ENCODE results near the gene OTOP3. TPM values are rescaled to one million over a fixed set of nuclear protein-coding genes. Genes with fewer than 3 reads are reported as not detected.
"Not testable (repeated sequence)": the region's sequence is repeated elsewhere in the genome, so short reads cannot be mapped to it uniquely, and the experiment has no call there.

The OTOP3 gene
- total RNA-seq, 1 donor from 2014 or later: not detected

- TF ChIP-seq CTCF (conservative IDR thresholded peaks at IDR 0.05): no peak
- no peak for DNase-seq (ENCODE audit: low read depth, low spot score)
- no peak overlapping the region for H3K27ac Mint-ChIP-seq (ENCODE audit: unreplicated experiment)
- H3K27me3 Mint-ChIP-seq (ENCODE audit: low read depth): peaks cover 36% of the 10 kb centered on the region
- H3K4me1 Mint-ChIP-seq: no peaks in the 10 kb centered on the region
- no peaks in the 10 kb centered on the region for H3K36me3 Mint-ChIP-seq (ENCODE audit: low read depth)
- no peak overlapping the region for H3K4me3 Mint-ChIP-seq
- peaks cover 3% of the 10 kb centered on the region for H3K9me3 Mint-ChIP-seq
Observed at GRCh38 chr17:74903034-74903433, 32.7 kb upstream of the OTOP3 start.

GRCh38 chr17:74903671-74904070 is 32.0 kb upstream of the OTOP3 start:
- no peak for TF ChIP-seq CTCF (conservative IDR thresholded peaks at IDR 0.05)
- H3K4me3 Mint-ChIP-seq: no peak overlapping the region
- H3K4me1 Mint-ChIP-seq: no peaks in the 10 kb centered on the region
- H3K27ac Mint-ChIP-seq (ENCODE audit: unreplicated experiment): peak overlapping the region; percentile 6
- H3K9me3 Mint-ChIP-seq: peaks cover 3% of the 10 kb centered on the region
- peaks cover 34% of the 10 kb centered on the region for H3K27me3 Mint-ChIP-seq (ENCODE audit: low read depth)
- H3K36me3 Mint-ChIP-seq (ENCODE audit: low read depth): no peaks in the 10 kb centered on the region
- no peak for DNase-seq (ENCODE audit: low read depth, low spot score)

- Mint-ChIP-seq H3K36me3 (ENCODE audit: low read depth) (no peaks in the 10 kb centered on the region), H3K4me1 (no peaks in the 10 kb centered on the region), H3K4me3 (no peak overlapping the region), H3K27ac (ENCODE audit: unreplicated experiment) (no peak overlapping the region), H3K27me3 (ENCODE audit: low read depth) (peaks cover 37% of the 10 kb centered on the region), H3K9me3 (peaks cover 3% of the 10 kb centered on the region)
- DNase-seq (ENCODE audit: low read depth, low spot score): no peak
- no peak for TF ChIP-seq CTCF (conservative IDR thresholded peaks at IDR 0.05)
Observed at GRCh38 chr17:74904687-74905409, 30.9 kb upstream of the OTOP3 start.

- not testable (repeated sequence) for H3K4me1 Mint-ChIP-seq; H3K9me3 Mint-ChIP-seq; H3K36me3 Mint-ChIP-seq (ENCODE audit: low read depth); H3K4me3 Mint-ChIP-seq; H3K27ac Mint-ChIP-seq (ENCODE audit: unreplicated experiment); DNase-seq (ENCODE audit: low read depth, low spot score)
- H3K27me3 Mint-ChIP-seq (ENCODE audit: low read depth): peaks cover 41% of the 10 kb centered on the region
Observed at GRCh38 chr17:74906214-74906793, 29.4 kb upstream of the OTOP3 start.

- no peak for DNase-seq (ENCODE audit: low read depth, low spot score)
- Mint-ChIP-seq H3K4me3 (no peak overlapping the region), H3K27me3 (ENCODE audit: low read depth) (peaks cover 36% of the 10 kb centered on the region), H3K4me1 (no peaks in the 10 kb centered on the region), H3K27ac (ENCODE audit: unreplicated experiment) (no peak overlapping the region), H3K9me3 (peaks cover 3% of the 10 kb centered on the region), H3K36me3 (ENCODE audit: low read depth) (no peaks in the 10 kb centered on the region)
- no peak for TF ChIP-seq CTCF (conservative IDR thresholded peaks at IDR 0.05)
Observed at GRCh38 chr17:74907012-74907411, 28.7 kb upstream of the OTOP3 start.

- H3K9me3 Mint-ChIP-seq; DNase-seq (ENCODE audit: low read depth, low spot score); H3K27ac Mint-ChIP-seq (ENCODE audit: unreplicated experiment); H3K4me1 Mint-ChIP-seq; H3K36me3 Mint-ChIP-seq (ENCODE audit: low read depth); H3K4me3 Mint-ChIP-seq: not testable (repeated sequence)
- peaks cover 32% of the 10 kb centered on the region for H3K27me3 Mint-ChIP-seq (ENCODE audit: low read depth)
Observed at GRCh38 chr17:74909097-74909496, 26.6 kb upstream of the OTOP3 start.

GRCh38 chr17:74911423-74911822 is 24.3 kb upstream of the OTOP3 start:
- not testable (repeated sequence) for H3K9me3 Mint-ChIP-seq; H3K27ac Mint-ChIP-seq (ENCODE audit: unreplicated experiment); H3K4me3 Mint-ChIP-seq; DNase-seq (ENCODE audit: low read depth, low spot score); H3K4me1 Mint-ChIP-seq; H3K36me3 Mint-ChIP-seq (ENCODE audit: low read depth)
- H3K27me3 Mint-ChIP-seq (ENCODE audit: low read depth): peaks cover 30% of the 10 kb centered on the region
